Measurements from ENCODE around the gene MLYCD. TPM values are rescaled to one million over a fixed set of nuclear protein-coding genes. Genes with fewer than 3 reads are reported as not detected.

The MLYCD gene
- total and polyA plus RNA-seq, 10 of the 15 experiments (the other 5 are each of a cell fraction or from before 2014, with no cell fraction given) = 0.21 to 3.7 (median 1.7) TPM

DNA sequence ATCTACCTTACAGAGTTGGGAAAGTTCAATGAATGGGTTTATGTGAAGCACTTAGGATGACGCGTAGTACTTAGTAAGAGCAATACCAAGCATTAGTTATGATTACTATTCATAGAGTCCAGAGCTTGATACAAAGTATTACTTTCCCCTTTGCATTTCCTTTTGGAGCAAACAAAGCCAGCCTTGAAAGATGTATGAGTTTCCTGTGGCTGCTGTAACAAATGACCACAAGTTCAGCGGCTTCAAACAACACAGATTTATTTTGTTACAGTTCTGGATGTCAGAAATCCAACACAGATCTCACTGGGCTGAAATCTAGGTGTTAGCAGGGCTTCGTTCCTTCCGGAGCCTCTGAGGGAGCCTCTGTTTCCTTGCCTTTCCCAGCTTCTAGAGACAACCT, 8.6 kb upstream of the MLYCD start:
- FAIRE-seq = no peak
- BruUV-seq (replicated peaks) = no TSS peak
- Histone ChIP-seq H3K9me3 (replicated peaks; ENCODE audit: control insufficient read depth, insufficient read depth, low read length) (no peaks in the 10 kb centered on the region; the same call in 2 of the 3 replicates), H3K4me1 (ENCODE audit: control insufficient read depth, insufficient read depth, low read length) (no peaks in the 10 kb centered on the region), H3K9ac (ENCODE audit: control insufficient read depth, insufficient read depth, low read length) (no peak overlapping the region), H3K4me2 (ENCODE audit: control insufficient read depth, insufficient read depth) (no peak overlapping the region), H3K4me3 (no peak overlapping the region), H3K79me2 (ENCODE audit: control insufficient read depth, insufficient read depth, low read length) (no peaks in the 10 kb centered on the region), H3K27me3 (replicated peaks in 1 of 2; ENCODE audit: control insufficient read depth in 2 of 2, insufficient read depth in 2 of 2, low read length in 1 of 2) (no peaks in the 10 kb centered on the region), H4K20me1 (ENCODE audit: control insufficient read depth, insufficient read depth) (no peaks in the 10 kb centered on the region), H3K27ac (ENCODE audit: control insufficient read depth, insufficient read depth) (no peak overlapping the region), H2AFZ (ENCODE audit: control insufficient read depth, low read depth, low read length) (no peak overlapping the region), H3K36me3 (ENCODE audit: control insufficient read depth in 2 of 2, insufficient read depth in 2 of 2, low read length in 1 of 2) (no peaks in the 10 kb centered on the region)
- in situ Hi-C loops (cut with MboI) (no loop called here), intact Hi-C loops (cut with micrococcal nuclease; ENCODE audit: unreplicated experiment) (no loop called here)
- TF ChIP-seq, protein P1, sequence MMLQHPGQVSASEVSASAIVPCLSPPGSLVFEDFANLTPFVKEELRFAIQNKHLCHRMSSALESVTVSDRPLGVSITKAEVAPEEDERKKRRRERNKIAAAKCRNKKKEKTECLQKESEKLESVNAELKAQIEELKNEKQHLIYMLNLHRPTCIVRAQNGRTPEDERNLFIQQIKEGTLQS (IDR thresholded peaks at IDR 0.05; ENCODE audit: borderline replicate concordance, extremely low read depth, low read depth, low read length) = no peak
- TF ChIP-seq CHD4 (IDR thresholded peaks at IDR 0.05) (no peak), PAX5 (IDR thresholded peaks at IDR 0.05; ENCODE audit: borderline replicate concordance, low read depth, low read length) (no peak), SPI1 (IDR thresholded peaks at IDR 0.05; ENCODE audit: borderline replicate concordance, insufficient read depth, low read depth, low read length) (no peak), MEF2A (IDR thresholded peaks at IDR 0.05; ENCODE audit: insufficient read depth, low read depth, low read length) (no peak), CREB1 (IDR thresholded peaks at IDR 0.05; ENCODE audit: low read depth) (no peak), ZNF217 (IDR thresholded peaks at IDR 0.05) (no peak), DPF2 (IDR thresholded peaks at IDR 0.05) (no peak), CEBPB (IDR thresholded peaks at IDR 0.05; ENCODE audit: borderline replicate concordance in 1 of 2, low read depth in 2 of 2, low read length in 2 of 2) (no peak), MEF2B (IDR thresholded peaks at IDR 0.05; ENCODE audit: partially characterized antibody, poor library complexity, severe bottlenecking) (no peak), SIX5 (IDR thresholded peaks at IDR 0.05; ENCODE audit: low read depth, low read length, severe bottlenecking) (no peak), GATAD2B (conservative IDR thresholded peaks at IDR 0.05; ENCODE audit: low read depth) (no peak), NBN (IDR thresholded peaks at IDR 0.05) (no peak)
- TF ChIP-seq, protein P2, sequence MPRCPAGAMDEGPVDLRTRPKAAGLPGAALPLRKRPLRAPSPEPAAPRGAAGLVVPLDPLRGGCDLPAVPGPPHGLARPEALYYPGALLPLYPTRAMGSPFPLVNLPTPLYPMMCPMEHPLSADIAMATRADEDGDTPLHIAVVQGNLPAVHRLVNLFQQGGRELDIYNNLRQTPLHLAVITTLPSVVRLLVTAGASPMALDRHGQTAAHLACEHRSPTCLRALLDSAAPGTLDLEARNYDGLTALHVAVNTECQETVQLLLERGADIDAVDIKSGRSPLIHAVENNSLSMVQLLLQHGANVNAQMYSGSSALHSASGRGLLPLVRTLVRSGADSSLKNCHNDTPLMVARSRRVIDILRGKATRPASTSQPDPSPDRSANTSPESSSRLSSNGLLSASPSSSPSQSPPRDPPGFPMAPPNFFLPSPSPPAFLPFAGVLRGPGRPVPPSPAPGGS (IDR thresholded peaks at IDR 0.05; ENCODE audit: borderline replicate concordance, insufficient read depth, low read depth, low read length, poor library complexity, severe bottlenecking) = no peak
- TF ChIP-seq, protein P3, sequence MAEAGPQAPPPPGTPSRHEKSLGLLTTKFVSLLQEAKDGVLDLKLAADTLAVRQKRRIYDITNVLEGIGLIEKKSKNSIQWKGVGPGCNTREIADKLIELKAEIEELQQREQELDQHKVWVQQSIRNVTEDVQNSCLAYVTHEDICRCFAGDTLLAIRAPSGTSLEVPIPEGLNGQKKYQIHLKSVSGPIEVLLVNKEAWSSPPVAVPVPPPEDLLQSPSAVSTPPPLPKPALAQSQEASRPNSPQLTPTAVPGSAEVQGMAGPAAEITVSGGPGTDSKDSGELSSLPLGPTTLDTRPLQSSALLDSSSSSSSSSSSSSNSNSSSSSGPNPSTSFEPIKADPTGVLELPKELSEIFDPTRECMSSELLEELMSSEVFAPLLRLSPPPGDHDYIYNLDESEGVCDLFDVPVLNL (IDR thresholded peaks at IDR 0.05; ENCODE audit: low read depth, low read length) = no peak
- TF ChIP-seq, protein P4, sequence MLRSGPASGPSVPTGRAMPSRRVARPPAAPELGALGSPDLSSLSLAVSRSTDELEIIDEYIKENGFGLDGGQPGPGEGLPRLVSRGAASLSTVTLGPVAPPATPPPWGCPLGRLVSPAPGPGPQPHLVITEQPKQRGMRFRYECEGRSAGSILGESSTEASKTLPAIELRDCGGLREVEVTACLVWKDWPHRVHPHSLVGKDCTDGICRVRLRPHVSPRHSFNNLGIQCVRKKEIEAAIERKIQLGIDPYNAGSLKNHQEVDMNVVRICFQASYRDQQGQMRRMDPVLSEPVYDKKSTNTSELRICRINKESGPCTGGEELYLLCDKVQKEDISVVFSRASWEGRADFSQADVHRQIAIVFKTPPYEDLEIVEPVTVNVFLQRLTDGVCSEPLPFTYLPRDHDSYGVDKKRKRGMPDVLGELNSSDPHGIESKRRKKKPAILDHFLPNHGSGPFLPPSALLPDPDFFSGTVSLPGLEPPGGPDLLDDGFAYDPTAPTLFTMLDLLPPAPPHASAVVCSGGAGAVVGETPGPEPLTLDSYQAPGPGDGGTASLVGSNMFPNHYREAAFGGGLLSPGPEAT (IDR thresholded peaks at IDR 0.05; ENCODE audit: low read depth) = no peak
- DNase-seq (ENCODE audit: low read depth, low spot score) = no peak
- ATAC-seq = no peak
- ChIA-PET POLR2A (no interaction called here), RAD21 (ENCODE audit: unreplicated experiment) (no interaction called here), SMC1A (ENCODE audit: uncharacterized antibody, unreplicated experiment) (no interaction called here), CTCF (no interaction called here)
- 61% methylated on average over 5 of the region's 5 CpGs for WGBS (ENCODE audit: insufficient coverage, insufficient replicate concordance, low lambda C conversion rate, missing lambda C conversion rate)

All from GM12878 (cell line).